Measurements from ENCODE around the gene PDE7B. TPM values are rescaled to one million over a fixed set of nuclear protein-coding genes. Genes with fewer than 3 reads are reported as not detected.
A peak's percentile ranks its signal among the peaks of the same experiment; 100 is the strongest.

The PDE7B gene
- total RNA-seq, 1 donor from 2014 or later: 5.7 TPM

DNA sequence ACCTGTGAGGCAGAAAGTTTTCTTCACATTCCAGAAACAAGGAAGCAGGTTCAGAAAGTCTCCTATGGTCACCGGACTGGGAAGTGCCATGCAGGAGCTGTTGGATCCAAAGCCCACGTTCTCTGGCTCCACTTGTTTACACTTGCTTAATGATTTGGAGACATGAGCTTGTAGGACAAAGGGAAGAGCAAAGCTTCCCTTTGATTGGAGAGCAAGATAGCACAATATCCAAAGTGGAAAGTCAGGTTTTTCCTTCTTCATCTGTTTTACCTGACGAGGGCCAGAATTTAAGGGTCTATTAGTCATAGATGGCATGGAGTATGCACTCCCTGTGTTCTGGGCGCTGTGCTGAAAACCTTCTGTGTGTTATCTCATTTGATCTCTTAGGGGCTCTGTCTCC is 81.2 kb downstream of the PDE7B start:
- peak; percentile 25 for DNase-seq (ENCODE audit: low spot score)

- no peak for DNase-seq (ENCODE audit: low spot score)
Observed at GRCh38 chr6:135935941-135936601, 84.6 kb downstream of the PDE7B start.

GRCh38 chr6:135936606-135937005 is 85.1 kb downstream of the PDE7B start:
- DNase-seq (ENCODE audit: low spot score): no peak

DNA sequence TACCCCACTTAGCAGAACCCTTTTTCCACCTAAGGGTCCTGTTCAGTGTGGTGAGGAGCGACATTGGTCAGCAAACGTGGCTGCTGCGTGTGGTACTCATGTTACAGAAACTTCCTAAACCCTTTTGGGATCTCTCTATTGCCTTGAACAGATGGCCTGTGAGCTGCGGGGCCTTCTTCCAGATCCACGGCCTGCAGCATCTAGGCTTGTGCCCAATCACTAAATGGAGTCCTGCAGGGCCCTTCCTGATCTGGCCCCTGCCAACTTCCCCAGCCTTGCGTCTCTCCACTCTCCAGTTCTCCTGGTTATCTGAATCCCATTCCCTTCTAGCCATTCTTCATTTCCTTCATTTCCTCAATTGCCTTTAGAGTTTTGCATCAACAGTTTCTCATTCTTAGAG is 85.6 kb downstream of the PDE7B start:
- no peak for DNase-seq (ENCODE audit: low spot score)

GRCh38 chr6:135938576-135939207 is 87.2 kb downstream of the PDE7B start:
- no peak for DNase-seq (ENCODE audit: low spot score)

DNA sequence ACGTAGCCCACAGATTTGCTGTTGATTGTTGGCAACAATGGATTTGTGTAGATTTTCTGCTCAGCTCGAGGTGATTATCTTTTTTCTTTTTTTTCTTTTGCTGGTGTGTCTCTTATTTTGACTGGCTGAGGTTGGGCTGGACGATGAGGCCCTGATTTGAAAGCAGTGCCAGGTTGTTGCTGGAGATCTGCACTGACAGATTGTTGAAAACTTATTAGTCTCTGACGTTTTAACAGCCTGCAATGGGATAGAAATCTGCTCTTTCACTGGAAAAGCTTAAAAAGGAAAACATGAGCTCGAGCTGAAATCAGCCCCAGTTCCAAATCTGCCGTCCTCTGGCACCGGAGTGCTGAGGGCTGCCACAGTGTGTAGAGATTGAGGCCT is 87.7 kb downstream of the PDE7B start:
- DNase-seq (ENCODE audit: low spot score): no peak

GRCh38 chr6:135940616-135941167 is 89.2 kb downstream of the PDE7B start:
- DNase-seq (ENCODE audit: low spot score): no peak

DNA sequence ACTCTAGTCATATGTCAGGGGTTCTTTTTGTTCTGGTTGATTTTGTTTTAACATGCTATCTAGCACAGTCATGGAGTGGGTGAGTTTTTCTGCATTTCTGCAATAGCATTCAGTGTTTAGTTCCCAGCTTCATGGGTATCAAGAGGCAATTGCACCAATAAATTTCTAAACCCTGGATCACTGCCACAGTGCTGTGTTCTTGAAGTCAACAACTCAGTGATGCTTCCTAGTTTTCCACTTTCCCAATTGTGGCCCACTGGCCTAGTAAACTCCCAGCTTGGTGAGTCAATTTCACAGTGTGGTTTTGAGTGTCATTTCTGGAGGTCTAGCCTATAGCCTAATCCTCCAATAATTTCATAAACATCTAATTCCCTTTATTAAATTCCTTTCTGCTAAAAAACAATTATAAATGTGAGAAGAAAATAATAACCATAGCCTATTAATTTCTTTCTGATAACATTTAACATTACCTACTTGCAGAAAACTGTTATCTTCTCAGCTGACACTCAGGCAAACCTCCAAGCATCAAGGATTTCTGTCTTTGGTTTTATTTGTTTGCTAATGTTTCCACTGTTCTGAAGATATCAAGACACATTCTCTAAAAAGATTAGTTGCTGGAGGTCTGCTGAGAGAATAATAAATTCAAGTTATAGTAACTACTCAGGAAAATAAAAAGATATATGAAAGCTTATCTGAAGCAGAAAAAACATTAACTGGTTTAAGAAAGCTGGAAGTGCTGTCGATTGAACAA is 89.9 kb downstream of the PDE7B start:
- DNase-seq (ENCODE audit: low spot score): no peak

GRCh38 chr6:135944120-135944519 is 92.6 kb downstream of the PDE7B start:
- no peak for DNase-seq (ENCODE audit: low spot score)

GRCh38 chr6:135946674-135947073 is 95.2 kb downstream of the PDE7B start:
- no peak for DNase-seq (ENCODE audit: low spot score)

- no peak for DNase-seq (ENCODE audit: low spot score)
Observed at GRCh38 chr6:135950669-135951068, 99.2 kb downstream of the PDE7B start.

DNA sequence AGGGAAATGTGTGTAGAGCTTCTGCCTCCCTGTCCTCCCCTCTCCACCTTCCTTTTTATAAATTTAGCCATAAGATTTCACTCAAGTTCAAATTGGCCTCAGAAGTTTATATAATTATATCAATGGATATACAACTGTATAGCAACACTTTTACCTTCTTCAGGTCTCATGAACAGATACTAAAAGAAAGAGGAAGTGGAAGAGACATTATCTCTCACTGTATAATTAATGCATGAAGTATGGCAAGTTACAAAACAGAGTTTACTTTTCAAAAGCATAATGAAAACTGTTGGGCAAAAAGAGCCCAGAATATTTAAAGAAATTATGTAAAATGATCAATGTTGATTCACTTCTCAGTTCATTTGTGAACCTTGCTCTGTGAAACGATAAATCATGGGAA is 99.7 kb downstream of the PDE7B start:
- DNase-seq (ENCODE audit: low spot score): no peak

DNA sequence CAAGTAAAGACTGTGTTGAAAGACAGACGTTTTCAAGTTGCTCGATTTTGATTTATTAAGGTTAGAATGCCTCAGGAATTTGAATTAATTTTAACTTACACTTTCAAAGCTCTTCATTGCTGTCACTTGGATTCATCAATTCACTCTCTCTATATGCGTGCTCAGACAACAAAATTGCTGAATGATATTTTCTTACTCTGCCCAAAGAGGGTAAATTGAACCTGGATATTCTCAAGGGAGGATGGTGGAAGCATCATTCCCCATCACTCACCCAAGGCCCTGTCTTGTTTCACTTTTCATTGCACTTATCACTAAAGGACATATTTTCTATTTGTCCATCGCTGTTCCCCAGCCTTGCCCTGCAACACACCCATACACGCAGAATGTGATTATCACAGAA is 102.3 kb downstream of the PDE7B start:
- no peak for DNase-seq (ENCODE audit: low spot score)

DNA sequence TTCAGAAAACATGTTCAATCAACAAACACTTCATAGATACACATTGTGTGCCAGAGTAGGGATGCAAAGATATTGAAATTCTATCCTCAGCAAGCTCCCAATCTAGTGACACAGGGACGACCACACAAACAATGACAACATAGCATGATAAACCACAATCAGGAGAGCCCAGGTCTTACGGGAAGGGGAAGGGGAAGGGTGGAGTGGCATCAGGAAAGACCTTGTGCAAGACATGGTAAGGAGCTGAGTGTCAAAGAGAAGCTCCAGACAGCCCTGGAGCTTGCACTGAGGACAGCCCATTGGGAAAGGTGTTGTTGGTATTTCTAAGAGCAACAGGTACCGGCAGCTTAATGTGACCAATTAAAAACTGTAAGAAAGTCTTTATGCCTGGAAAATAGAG is 103.6 kb downstream of the PDE7B start:
- no peak for DNase-seq (ENCODE audit: low spot score)

- no peak for DNase-seq (ENCODE audit: low spot score)
Observed at GRCh38 chr6:135962731-135963130, 111.2 kb downstream of the PDE7B start.

- DNase-seq (ENCODE audit: low spot score): no peak
Observed at GRCh38 chr6:135970750-135971149, 119.2 kb downstream of the PDE7B start.

DNA sequence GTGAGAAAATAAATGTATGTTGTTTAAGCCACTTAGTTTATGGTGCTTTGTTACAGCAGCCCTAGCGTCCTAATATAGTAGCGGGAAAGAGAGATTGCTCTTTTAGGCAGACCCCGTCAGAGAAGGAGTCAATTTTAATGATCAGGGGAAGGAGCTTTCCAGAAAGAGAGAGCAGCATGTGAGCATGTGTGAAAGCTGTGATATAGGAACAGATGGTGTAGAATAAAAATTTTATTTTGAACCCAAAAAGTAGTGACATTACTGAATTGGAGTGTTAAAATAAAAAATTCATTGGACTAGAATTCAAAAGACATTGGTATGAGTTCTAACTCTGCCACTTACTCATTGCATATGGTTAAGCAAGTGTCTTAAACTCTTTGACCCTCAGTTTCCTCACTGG is 119.8 kb downstream of the PDE7B start:
- DNase-seq (ENCODE audit: low spot score): no peak

DNA sequence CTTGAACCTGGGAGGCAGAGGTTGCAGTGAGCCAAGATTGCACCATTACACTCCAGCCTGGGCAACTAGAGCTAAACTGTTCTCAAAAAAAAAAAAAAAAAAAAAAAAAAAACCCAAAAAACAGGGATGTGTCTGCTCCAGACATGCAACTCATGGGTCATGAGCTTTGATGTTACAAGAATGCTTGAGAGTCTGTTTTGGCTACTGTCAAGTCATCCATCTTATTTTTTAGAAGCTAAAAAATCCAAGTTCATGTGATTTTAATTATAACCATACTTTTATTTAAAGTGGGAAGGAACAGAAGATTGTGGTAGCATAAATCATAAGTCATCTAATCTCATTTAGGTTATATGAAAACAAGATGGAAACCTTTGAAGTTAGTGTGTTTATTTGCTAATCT is 120.6 kb downstream of the PDE7B start:
- no peak for DNase-seq (ENCODE audit: low spot score)

- no peak for DNase-seq (ENCODE audit: low spot score)
Observed at GRCh38 chr6:135972586-135972985, 121.1 kb downstream of the PDE7B start.

- no peak for DNase-seq (ENCODE audit: low spot score)
Observed at GRCh38 chr6:135974426-135974825, 122.9 kb downstream of the PDE7B start.

DNA sequence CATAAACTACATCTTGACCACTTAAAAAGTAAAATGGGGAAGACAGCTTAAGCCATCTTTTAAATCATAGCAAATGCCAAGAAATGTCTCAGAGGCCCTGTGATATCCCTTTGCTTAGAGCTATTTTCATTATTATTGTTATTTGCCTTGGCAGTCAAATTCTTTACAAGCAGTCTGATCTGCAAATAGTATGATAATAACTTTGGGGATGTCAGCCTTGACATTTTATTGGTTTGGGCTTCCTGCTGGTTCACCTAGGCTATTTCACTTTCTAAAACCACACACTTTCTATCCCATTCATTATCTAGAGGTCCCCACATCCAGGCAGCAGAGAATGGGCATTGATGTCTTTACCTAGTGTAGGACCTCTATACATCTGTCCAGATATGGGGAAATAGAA is 125.1 kb downstream of the PDE7B start:
- DNase-seq (ENCODE audit: low spot score): no peak

DNA sequence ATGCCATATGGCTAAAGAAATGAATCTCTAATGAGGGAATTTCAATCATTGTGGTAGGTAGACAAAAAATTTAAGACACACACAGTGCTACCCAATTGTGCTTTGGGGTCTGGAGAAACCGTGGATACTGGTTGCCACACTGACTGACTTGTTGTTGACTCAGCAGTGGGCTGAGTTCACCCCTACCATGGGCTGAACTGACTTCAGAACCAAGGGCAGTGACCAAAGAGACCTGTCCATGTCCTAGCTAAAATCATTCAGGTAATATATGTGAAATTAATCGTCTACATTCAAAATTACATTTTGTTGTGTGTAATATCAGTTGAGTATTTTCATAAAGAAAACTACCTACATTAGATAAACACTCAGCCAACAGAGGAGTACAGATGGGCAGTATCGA is 131.6 kb downstream of the PDE7B start:
- DNase-seq (ENCODE audit: low spot score): no peak

Data from mucosa of gallbladder (tissue), 1 donor.